Effector CD4-positive, alpha-beta T cell (primary cell): Measurements from ENCODE around the gene CNTNAP1.
"Not testable (repeated sequence)": the region's sequence is repeated elsewhere in the genome, so short reads cannot be mapped to it uniquely, and the experiment has no call there.

Source experiments
- DNase-seq: peaks from one replicate; pipeline ENCODE4 v3.0.0-alpha.2; 2020
- total RNA-seq: gene quantifications from one replicate; lab custom pipeline; 2026; lab: John Stamatoyannopoulos, UW

The CNTNAP1 gene
- total RNA-seq = 13.5 reads per million, percentile 38 among the genes with 10 or more reads in this experiment

DNA sequence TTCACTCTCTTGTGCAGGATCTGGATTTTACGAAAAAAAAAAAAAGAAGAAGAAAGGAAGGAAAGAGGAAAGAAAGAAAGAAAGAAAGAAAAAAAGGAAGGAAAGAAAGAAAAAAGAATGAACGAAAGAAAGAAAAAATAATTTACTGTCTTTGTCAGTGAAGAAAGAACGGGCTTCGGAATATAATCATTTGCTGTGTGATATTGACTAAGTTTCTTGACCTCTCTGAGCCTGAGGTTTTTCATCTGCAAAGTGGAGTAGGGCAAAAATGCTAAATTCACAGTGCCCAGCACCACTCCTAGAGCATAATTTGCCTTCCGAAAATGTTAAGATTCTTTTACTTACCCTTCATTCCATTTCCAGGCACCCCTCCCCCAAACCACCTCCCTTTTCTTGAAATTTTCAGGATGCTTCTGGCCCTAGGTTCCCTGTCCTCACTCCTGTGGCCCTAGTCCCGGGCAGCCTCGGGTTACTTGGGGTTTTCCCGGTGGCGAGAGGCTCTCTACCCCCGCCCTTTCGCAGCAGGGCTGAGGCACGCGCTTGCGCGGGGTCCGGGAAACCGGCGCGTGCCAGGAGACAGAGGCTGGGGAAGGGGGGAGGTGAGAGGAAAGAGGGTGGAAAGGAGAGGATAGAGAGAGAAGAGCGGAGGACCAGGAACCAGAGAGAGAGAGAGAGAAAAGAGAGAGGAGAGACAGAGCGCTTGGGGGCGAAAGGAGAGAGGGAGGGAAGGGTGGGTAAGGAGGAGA lies at the start of gene CNTNAP1:
Gene CNTNAP1 (plus strand): TSS at position 556 of the 746 bp plus-strand sequence. CDS start 299 bp downstream, outside the sequence.
- DNase-seq = no peak

DNA sequence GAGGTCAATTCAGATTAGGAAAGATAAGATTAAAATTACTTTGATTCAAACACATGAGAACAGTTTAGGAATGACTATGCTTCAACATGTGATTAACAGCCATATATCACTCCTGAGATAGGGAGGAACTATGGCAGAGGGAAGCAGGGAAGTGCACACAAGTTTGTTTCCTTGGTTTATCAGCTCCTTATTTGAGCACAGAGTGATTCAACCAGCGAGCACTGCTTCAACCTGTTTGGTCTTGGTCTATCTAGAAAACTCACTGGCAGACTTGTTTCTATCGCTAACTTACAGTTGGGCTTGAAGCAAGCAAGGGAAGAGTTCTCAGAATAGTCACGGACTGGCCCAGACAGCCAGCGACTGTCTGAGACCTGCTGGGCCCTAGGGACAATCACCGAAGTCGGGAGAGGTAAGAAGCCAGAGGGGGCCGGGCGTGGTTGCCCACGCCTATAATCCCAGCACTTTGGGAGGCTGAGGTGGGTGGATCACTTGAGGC lies 49.3 kb upstream of the CNTNAP1 start:
- DNase-seq = no peak

DNA sequence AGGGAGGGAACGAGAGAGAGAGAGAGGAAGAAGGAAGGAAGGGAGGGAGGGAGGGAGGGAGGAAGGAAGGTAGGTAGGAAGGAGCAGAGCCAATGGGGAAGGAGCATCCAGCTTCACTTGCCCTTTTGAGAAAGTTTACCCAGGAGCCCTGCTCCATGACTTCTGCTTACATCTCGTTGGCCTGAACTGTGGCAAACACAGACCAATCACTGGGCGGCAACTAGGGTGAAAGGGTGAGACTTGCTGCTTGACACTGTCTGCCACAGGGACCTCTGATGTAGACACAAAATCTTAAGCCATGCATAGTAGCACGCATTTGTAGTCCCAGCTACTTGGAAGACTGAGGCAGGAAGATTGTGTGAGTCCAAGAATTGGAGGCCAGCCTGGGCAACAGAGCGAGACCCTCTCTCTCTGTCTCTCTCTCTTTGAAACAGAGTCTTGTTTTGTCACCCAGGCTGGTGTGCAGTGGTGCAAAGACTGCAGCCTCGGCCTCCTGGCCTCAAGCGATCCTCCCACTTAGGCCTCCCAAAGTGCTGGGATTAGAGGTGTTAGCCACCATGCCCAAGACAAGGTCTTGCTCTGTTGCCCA lies 42.7 kb upstream of the CNTNAP1 start:
- no peak for DNase-seq

DNA sequence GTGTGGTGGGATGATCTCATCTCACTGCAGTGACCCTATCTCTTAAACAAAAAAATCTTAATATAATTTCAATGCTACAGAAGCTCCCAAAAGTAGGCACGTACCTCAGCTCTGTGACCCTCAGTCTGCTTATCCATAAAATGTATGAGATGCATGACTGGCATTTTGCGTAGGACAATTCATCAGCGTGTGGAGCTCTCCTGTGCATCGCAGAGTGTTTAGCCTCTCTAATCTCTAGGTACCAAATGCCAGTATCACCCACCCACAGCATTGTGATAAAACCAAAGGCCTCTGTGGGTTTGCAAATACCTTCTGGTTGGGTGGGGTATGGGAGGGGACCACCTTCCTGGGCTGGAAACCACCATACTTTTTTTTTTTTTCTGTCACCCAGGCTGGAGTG lies 42.2 kb upstream of the CNTNAP1 start:
- DNase-seq = no peak

DNA sequence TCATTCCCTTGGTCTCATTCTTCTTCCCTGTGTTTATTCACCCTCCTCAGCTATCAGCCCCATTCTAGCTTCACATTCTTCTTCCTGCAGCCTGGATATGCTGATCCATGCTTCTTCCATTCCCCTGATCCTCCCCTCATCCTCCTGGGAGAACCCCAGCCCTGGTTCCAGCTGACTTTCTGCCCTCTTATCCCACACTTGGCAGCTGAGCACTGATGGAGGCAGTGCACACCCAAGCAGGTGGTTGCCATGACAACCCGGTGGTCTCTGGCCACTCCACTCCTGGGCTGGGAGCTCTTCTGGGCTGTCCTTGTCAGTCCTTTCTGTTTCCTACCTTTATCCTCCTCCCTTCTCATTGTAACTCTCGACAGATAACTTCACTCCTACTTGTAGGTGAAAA lies 40.0 kb upstream of the CNTNAP1 start:
- no peak for DNase-seq

DNA sequence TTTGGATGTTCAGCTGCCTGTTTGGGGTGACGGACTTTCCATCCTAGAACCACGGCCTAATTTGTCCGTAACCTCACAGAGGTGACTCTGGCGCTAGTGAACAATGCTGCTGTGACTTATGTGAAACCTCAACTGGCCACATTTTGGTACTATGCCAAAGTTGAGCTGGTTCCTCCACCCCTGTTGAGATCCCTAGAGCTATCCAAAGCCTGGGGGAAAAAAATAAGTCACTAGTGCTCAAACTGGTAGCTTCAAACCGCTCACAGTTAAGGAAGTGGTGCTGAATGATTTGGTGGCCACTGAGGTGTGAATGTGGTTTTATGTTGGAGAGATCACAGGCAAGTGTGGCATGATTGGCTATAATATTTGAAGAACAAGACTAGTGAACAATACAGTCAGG lies 34.6 kb upstream of the CNTNAP1 start:
- no peak for DNase-seq

DNA sequence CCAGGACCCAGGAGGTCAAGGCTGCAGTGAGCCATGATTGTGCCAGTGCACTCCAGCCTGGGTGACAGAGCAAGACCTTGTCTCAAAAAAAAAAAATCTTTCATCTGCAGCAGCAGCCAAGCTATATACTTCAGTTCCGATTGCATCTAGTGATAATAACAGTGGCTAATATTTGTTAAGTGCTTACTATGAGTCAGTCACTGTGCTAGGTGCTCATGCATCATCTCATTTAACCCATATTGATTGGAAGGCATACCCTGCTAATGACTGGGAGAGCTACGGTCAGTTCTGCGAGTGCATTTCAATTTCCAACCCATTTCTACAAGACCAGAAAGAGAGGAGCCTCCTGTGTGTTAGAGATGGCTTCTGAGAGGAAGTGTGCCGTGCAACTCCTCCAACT lies 30.9 kb upstream of the CNTNAP1 start:
- DNase-seq = no peak

DNA sequence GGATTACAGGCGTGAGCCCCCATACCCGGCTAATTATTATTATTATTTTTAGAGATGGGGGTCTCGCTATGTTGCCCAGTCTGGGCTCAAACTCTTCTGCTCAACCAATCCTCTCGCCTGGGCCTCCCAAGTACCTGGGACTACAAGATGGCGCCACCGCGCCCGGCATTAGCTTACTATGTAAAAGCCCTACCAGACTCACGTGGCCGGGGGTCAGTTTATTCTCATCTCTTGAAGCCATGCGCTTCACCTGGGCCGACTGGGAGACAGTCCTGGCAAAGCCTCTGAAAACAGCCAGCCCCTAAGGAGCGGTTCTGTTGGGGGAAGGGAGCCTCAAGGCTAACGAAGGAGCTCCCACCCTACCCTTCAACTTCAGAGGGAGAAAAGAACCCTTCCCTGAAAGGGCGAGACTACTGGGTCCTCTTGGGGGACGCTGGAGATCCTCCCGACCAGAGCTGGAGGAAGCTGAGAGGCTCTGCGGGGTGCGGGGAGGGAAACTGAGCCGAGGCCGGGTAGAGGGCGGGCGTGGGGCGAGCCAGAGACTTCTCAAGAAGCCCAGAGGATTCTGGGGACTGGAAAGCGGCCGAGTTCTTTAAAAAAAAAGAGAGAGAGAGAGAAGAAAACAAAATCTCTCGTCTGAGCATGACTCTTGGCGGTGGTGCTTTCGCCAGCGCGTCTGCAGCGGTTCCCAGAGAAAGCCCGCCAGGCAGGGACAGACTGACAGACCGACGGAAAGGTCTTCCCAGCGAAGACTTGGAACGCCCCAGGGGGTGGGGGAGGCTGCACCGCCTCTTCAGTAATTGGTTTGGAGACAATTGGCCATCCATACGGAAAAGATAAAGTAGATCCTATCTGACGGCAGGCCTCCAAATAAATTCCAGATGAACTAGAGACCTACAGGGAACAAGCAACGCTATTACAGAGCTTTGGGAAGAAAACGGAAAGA lies 28.9 kb upstream of the CNTNAP1 start:
- DNase-seq = no peak

DNA sequence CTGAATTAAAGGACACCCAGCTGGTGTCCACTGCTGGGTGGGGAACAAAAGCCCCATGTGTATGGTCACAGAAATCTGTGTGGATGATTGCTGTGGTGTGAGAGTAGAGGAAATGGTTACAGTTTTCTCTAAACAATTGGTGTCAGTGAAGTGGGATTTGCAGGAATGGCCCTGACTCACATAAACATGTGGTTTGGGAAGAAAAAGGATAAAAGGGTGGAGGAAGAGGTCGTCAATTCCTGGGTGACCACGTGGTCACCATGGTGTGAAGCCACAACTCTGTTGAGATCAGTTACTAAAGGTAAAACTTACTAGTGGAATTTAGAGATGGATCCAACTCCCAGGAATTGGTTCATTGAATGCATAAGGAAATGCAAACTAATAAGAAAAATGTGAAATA lies 26.8 kb upstream of the CNTNAP1 start:
- DNase-seq = no peak

DNA sequence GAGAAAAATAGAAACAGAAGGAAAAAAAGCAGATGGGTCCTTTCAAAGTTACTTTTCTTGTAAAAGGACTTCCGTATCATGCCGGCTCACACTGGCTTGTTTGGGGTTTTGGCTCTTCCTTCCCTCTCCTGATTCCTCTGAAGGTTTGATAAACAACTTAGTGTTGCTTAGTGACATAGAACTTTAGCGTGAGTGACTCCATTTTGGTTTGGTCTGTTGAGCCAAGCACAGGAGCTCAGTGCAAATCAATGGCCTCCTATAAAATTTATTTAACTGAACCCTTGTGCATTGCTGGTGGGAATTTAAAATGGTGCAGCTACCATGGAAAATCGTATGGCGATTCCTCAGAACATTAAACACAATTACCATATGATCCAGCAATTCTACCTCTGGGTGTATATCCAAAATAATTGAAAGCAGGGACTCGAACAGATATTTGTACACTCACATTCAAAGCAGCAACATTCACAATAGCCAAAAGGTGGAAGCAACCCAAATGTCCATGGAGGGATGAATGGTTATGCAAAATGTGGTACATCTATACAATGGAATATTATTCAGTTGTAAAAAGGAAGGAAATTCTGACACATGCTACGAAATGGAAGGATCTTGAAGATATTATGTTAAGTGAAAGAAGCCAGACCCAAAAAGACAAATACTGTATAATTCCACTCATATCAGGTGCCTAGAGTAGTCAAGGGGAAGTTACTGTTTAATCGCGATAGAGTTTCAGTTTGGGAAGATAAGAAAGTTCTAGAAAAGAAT lies 24.3 kb upstream of the CNTNAP1 start:
- DNase-seq = no peak

DNA sequence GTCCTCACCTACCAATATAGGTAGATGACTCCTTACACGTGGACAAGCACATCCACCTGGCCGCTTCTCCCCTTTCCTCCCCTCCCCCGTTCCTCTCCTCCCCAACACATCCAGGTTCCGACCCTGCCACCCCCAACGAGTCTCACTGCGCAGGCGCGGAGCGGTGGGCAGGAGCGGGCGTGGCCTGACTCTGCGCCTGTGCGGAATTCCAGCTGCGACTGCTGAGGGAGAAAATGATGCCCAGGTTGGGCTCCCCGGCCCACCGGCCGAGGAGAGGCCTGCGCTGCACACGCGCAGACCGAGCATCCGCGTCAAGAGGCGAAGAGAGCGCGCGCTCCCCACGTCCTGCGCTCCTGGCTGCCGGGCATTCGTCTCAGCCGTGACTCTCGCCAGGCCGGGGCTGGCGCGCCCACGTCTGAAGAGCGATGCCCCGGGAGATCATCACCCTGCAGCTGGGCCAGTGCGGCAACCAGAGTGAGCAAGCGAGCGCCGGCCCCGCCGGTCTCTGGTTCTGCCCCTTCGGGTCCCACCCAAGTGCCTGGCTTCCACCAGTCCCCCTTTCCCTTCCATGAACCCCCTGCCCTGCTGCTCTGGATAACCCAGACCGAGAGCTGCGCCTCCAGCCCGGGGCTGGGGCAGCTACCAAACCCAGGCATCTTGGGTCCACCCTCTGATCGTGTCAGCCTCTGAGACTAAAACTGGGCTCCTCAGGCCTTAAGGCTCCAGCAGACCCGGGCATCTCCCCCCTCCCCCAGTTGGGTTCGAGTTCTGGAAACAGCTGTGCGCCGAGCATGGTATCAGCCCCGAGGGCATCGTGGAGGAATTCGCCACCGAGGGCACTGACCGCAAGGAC lies 23.0 kb upstream of the CNTNAP1 start, which contains the start of gene TUBG2:
Gene TUBG2 (plus strand): TSS at position 206 of the 853 bp plus-strand sequence. CDS start 220 bp downstream, at position 426.
- peak; percentile 55 for DNase-seq

DNA sequence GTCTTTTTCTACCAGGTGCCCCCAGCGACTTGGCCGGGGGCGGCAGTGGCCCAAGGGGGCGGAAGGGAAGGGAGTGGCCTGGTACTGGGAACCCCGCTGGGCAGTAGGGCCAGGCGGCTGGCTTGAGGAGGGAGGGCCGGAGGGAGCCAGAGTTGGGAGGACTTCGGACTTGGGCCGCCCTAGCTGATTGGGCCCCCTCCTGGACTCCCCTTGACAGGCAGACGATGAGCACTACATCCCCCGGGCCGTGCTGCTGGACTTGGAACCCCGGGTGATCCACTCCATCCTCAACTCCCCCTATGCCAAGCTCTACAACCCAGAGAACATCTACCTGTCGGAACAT lies 22.4 kb upstream of the CNTNAP1 start:
- DNase-seq = not testable (repeated sequence)

DNA sequence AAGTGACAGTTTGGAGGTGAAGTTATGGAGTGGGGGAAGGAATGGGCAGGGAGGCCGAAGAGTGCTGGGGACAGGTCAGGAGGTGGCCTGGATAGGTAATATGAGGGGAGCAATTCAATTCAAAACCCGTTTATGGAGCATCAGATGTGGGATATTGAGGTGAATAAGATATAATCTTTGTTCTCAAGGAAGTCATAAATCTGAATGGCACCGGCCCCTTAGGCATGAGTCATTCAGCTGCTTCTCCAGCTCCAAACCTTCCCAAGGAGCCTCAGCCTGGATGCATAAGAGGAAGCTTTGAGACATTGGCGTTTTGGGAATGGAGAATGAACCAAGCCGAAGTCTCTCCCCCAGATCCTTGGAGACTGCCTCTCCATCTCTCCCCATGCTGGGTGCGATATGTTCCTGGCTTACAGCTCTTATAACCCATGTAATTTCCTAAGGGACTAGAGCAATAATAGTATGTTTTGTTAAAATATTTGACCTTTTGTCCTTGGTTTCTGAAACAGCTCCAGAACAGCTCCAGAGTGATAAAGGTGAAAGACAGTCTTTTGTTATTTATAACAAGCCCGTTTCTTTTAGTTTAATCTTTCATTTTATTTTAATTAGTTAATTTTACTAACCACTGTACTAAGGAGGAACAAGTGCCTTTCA lies 21.5 kb upstream of the CNTNAP1 start:
- no peak for DNase-seq

DNA sequence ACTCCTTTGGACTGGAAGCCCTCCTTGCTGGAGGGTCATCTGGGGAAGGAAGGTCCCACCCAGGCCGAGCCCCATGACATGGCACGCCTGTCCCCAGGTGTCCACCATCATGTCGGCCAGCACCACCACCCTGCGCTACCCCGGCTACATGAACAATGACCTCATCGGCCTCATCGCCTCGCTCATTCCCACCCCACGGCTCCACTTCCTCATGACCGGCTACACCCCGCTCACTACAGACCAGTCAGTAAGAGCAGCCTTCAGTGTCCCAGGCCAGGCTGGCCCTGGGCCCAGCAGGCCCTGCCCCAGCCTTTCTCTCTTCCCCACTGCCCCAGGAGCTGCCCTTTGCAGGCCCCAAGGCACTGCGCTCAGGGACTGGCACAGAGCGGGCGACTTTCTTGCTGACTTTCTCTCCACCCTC lies 16.7 kb upstream of the CNTNAP1 start:
- no peak for DNase-seq

DNA sequence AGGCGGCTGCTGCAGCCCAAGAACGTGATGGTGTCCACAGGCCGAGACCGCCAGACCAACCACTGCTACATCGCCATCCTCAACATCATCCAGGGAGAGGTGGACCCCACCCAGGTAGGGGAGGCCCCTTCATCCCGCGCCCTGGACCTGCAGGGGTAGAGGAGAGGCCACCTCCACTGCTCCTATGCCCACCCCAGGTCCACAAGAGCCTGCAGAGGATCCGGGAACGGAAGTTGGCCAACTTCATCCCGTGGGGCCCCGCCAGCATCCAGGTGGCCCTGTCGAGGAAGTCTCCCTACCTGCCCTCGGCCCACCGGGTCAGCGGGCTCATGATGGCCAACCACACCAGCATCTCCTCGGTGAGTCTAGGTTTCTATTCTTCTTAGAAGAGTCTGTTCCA lies 16.2 kb upstream of the CNTNAP1 start:
- DNase-seq = not testable (repeated sequence)

DNA sequence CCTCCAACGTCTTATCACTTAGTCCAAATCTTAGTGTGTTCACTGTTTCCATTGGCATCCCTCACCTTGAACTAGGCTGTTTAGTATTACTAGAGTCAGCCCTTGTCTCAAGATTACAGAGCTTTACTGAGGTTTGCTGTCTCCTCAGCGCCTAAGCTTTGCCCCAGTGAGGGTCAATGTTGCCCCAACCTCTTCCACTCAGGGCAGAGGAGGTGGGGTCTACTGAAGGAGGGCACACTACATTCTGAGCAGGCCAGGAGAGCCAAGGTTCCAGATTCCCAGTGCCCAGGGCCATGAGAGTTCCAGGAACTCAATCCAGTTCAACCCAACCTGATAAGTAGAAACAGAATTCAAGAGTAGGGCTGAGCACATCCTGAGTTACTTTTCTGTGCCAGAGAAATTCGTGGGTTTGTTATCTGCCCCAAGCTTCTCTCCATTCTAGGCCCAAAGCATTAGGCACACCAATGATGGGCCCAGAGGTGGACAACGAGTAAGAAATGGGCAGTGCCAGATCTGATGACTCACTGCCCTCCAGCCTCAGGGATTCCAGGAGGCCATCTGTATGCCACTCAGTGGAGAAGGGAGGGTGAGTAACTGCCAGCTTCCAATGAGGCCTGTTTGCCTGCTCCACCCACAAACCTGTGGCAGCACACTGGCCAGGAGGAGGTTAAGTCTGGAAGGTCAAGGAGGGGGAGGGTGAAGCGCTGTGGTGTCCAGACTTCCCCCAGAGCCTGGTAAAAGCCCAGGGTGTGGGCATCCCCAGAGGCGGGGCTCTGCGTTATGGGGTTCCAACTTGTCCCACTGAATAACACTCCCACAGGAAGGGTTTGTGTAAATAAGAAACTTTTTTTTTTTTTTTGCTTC lies 15.0 kb upstream of the CNTNAP1 start:
- no peak for DNase-seq

DNA sequence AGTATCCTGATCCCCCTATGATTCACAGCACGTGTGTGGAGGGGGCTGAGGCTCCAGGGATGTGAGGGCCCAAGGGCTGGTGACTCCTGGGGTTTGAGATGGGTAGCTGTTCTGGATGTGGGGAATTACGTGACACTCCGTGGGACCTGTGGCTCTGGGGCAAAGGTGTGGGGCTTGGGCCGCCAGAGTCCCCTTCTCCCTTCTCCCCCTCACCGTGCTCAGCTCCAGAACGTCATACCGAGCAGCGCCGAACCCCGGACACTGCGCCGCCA lies 12.7 kb upstream of the CNTNAP1 start:
- DNase-seq = no peak

DNA sequence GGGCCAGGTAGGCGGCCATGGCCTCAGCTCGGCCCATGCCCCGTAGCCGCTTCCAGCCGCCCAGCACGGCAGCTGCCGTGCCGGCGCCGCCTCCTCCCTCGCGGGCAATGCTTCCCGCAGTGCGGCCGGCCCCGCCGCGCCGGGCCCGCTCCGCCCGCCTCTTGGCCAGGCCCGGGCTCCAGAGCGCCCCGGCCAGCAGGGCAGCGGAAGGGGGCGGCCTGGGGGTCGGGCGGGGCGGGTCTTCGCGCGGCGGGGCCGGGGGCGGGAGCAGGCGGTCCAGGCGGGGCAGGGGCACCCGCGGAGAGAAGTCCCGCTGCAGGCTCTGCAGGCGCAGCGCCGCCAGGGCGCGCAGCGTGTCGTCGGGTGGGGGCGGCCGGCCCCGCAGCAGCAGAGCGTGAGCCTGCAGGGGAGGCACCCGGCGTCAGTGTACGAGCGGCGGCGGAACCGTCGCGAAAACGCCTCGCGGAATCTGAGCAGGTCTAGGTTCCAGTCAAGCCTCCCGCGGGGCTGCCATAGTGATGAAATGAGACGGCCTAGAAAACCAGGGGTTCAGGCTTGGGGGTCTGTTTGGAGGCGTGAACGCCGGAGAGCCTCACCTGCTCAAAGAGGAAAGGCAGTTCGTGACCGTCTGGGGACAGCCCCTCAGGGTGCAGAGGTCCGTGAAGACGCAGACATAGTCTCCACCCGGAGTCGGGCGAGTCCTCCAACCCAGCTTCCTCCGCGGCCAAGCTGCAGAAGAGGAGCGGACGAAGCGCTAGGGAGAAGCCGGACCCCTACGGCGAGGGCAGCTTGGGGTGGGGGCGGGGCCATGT lies 12.1 kb upstream of the CNTNAP1 start:
- no peak for DNase-seq
